Subcutaneous adipose tissue (tissue), 4 donors: ENCODE data around the gene KRTAP19-4. TPM values are rescaled to one million over a fixed set of nuclear protein-coding genes. Genes with fewer than 3 reads are reported as not detected.

Source experiments
- total RNA-seq, 4 donors: library from RNA; depleted of rRNA; stranded (reverse); fragments of >200 nt; gene quantifications; one replicate each; pipeline ENCODE4 v1.1.0, GENCODE V29; 2016
- TF ChIP-seq, protein P1 (sequence below): fragments of 450-650 bp; IDR thresholded peaks from one replicate; pipeline ENCODE4 v1.5.1; 2016; ENCODE audit warnings: low read depth, mild to moderate bottlenecking, control low read depth, antibody characterized with exemption, moderate library complexity

The KRTAP19-4 gene
- total RNA-seq, 4 donors from 2014 or later: not detected

DNA sequence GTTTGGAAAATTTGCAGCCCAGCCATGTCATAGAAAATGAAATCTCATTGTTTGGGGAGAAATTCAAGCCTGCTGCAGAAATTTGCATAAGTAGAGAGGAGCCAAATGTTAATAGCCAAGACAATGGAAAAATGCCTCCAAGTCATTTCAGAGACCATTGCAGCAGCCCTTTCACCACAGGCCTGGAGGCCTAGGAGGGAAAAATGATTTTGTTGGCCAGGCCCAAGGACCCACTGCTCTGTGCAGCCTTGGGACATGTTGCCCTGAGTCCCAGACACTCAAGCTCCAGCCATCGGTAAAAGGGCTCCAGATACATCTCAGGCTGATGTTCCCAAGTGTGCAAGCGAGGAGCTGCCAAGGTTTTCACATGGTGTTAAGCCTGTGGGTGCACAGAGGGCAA lies 10.8 kb downstream of the KRTAP19-4 start:
- TF ChIP-seq, protein P1, sequence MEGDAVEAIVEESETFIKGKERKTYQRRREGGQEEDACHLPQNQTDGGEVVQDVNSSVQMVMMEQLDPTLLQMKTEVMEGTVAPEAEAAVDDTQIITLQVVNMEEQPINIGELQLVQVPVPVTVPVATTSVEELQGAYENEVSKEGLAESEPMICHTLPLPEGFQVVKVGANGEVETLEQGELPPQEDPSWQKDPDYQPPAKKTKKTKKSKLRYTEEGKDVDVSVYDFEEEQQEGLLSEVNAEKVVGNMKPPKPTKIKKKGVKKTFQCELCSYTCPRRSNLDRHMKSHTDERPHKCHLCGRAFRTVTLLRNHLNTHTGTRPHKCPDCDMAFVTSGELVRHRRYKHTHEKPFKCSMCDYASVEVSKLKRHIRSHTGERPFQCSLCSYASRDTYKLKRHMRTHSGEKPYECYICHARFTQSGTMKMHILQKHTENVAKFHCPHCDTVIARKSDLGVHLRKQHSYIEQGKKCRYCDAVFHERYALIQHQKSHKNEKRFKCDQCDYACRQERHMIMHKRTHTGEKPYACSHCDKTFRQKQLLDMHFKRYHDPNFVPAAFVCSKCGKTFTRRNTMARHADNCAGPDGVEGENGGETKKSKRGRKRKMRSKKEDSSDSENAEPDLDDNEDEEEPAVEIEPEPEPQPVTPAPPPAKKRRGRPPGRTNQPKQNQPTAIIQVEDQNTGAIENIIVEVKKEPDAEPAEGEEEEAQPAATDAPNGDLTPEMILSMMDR: no peak

DNA sequence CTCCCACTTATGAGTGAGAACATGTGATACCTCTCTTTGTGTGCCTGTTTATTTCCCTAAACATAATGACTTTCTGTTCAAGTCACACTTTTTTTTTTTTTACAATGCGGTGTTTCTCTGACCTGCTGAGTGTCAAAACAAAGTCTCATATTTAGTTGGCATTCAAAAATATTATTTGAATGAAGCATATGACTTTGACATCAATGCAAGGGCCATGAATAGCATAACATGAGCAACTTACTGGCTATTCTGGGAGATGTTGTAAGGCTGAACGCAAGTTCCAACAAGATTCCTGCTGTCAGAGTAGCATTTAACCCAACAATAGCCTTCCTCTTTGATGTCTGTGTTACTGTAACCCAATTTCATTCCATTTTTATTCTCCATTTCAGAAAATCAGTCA lies 14.8 kb downstream of the KRTAP19-4 start:
- TF ChIP-seq, protein P1: no peak

DNA sequence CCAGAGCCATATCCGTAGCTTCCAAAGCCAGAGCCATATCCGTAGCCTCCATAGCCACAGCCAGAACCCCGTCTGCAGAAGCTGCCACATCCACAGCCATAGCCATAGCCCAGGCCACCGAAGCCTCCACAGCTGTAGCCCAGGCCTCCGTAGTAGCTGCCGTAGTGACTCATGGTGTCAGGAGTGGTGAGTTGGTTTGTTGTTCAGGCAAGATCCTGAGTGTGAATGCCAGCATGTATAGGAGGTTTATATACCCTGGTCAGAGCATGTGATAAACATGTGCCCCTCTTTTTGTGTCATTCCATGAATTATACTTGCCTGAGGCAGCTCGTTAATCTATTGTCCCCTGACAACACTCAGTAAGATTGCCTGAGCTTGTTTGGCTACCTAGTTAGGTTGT lies 16.8 kb downstream of the KRTAP19-4 start, which contains the start of gene KRTAP19-1:
TSS of gene KRTAP19-1 (minus strand) at position 223 of the 400 bp plus-strand sequence. CDS start at position 173, 50 bp downstream.
- TF ChIP-seq, protein P1: no peak

DNA sequence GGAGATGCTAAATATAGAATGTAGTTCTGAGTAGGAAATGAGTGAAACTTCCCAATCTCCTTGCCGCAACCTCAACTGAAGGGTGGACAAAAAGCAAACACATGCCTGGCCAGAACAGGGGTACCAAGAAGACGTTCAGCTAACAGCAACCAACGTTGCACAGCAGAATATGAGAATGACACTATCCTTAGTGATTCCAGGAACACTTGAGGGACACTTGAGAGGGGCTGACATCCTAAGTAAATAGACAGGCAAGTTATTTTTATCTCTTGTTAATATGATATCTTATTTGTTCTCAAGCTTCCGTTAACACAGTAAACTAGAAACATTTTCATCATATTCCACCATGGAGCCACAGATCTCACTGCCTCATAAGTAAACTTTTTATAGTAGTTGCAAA lies 17.7 kb downstream of the KRTAP19-4 start:
- TF ChIP-seq, protein P1: no peak

DNA sequence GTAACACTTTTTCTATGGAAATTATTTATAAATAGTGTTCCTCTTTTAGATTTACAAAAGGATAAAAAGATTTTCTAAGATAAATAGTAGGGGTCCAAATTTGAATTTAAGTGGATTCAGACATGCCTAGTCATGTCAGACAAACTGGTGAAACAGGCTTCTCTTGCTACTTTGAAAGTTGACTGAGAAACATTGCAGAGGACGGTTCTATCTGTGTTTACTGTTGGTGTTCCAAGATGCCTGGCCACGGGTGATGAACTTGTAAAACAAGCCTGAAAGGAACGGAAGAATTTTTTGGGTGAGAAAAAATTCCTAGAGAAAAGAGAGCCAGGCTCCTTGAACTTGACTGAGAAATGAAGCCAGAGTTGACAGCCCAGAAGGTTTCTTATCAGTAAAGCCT lies 19.0 kb downstream of the KRTAP19-4 start:
- TF ChIP-seq, protein P1: no peak

DNA sequence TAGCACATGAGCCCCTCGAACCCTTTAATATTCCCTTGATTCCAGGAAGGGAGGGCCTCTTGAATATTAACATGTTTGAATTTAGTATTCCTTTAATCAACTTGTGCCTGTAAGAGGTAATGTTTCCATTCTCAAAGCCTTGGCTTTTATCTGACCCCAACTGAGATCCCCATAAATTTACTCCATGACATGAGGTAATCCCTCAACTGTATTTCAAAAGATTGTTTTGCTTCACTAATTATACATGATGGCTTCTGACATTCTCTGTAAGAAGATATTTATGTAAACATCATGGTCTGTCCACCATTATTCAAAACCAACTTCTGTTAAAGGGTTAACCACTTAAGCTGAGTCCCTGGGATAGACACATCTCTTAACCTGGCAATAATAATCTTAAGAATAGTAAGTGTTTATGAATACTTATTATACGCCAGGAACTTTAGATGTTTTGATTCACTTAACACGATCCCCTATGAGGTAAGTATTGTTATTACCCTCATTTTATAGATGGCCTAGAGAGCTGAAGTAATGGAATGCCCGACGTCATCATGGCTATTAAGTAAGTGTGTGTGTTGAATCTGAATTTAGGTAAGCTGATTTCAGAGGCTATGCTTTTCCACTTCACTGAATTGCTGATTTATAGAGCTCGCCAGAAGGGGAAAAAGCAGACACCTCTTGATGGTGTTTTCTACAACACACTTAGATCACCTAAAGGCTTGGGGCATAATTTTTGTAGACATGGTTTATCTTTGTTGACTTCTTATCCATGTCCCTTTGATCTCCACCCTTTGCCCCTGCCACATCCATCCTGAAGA lies 27.9 kb downstream of the KRTAP19-4 start:
- TF ChIP-seq, protein P1: no peak

DNA sequence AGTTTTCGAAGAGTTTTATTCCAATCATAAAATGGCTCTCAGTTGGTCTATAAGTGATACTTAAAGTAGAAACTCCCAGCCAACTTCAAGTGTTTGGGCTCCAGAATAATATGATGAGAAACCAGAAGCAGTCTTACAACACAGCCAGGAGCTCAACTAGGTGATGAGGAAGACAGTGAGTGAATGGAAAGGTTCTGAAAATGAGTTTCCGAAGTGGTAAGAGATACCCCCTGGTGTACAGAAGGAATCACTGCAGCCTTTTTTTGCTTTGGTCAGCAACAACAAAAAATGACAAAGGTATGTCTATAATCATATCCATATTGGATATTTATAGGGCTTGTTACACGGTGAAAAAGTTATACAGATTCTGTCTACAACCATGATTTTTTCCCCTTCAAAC lies 33.3 kb downstream of the KRTAP19-4 start:
- TF ChIP-seq, protein P1: no peak
